ENCODE measurements around the gene CCDC92. TPM values are rescaled to one million over a fixed set of nuclear protein-coding genes. Genes with fewer than 3 reads are reported as not detected.

The CCDC92 gene
- total RNA-seq, 1 donor from 2014 or later = 4.8 TPM

DNA sequence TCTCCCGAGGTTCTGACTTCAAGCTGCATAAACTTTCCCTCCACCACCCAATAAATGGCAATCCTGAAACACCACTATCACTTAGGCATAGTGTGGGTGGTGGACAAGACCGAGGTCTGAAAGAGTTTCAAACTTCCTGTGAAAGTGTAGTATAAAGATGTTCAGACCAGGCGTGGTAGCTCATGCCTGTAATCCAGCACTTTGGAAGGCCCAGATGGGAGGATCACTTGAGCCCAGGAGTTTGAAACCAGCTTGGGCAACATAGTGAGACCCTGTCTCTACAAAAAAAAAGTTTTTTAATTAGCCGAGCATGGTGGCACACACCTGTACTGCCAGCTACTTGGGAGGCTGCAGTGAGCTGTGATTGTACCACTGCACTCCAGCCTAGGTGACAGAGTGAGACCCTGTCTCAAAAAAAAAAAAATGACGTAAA is 61.9 kb downstream of the CCDC92 start:
- H3F3A ChIP-seq (ENCODE audit: low read depth) = peaks cover 23% of the 10 kb centered on the region
- peaks cover 1% of the 10 kb centered on the region for H3K27me3 ChIP-seq
- peaks cover 3% of the 10 kb centered on the region for H3K4me1 ChIP-seq
- TF ChIP-seq EZH2 (IDR thresholded peaks at IDR 0.05) (no peak), EZH2phosphoT487 (IDR thresholded peaks at IDR 0.05) (no peak)
- TF ChIP-seq, protein P1, sequence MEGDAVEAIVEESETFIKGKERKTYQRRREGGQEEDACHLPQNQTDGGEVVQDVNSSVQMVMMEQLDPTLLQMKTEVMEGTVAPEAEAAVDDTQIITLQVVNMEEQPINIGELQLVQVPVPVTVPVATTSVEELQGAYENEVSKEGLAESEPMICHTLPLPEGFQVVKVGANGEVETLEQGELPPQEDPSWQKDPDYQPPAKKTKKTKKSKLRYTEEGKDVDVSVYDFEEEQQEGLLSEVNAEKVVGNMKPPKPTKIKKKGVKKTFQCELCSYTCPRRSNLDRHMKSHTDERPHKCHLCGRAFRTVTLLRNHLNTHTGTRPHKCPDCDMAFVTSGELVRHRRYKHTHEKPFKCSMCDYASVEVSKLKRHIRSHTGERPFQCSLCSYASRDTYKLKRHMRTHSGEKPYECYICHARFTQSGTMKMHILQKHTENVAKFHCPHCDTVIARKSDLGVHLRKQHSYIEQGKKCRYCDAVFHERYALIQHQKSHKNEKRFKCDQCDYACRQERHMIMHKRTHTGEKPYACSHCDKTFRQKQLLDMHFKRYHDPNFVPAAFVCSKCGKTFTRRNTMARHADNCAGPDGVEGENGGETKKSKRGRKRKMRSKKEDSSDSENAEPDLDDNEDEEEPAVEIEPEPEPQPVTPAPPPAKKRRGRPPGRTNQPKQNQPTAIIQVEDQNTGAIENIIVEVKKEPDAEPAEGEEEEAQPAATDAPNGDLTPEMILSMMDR (IDR thresholded peaks at IDR 0.05) = no peak
- DNase-seq (ENCODE audit: low spot score) = peak; percentile 4
- no peak overlapping the region for H3K9ac ChIP-seq
- Mint-ChIP-seq H3K36me3 (peaks cover 10% of the 10 kb centered on the region), H3K4me3 (peak overlapping the region; percentile 72), H3K9me3 (peaks cover 13% of the 10 kb centered on the region), H3K4me1 (peaks cover 28% of the 10 kb centered on the region), H3K27ac (peak overlapping the region; percentile 54), H3K27me3 (ENCODE audit: insufficient read depth, low read depth) (peaks cover 14% of the 10 kb centered on the region)
- no peak overlapping the region for H2AFZ ChIP-seq (replicated peaks)
- no peak overlapping the region for H3K4me3 ChIP-seq
- no peak overlapping the region for H3K4me2 ChIP-seq
- no peaks in the 10 kb centered on the region for H3K9me3 ChIP-seq (ENCODE audit: low read depth)
- no peak overlapping the region for H3K27ac ChIP-seq
- H3K79me2 ChIP-seq (ENCODE audit: low read depth) = no peaks in the 10 kb centered on the region
- H4K20me1 ChIP-seq (ENCODE audit: low read depth) = no peaks in the 10 kb centered on the region
- no peaks in the 10 kb centered on the region for H3K36me3 ChIP-seq

DNA sequence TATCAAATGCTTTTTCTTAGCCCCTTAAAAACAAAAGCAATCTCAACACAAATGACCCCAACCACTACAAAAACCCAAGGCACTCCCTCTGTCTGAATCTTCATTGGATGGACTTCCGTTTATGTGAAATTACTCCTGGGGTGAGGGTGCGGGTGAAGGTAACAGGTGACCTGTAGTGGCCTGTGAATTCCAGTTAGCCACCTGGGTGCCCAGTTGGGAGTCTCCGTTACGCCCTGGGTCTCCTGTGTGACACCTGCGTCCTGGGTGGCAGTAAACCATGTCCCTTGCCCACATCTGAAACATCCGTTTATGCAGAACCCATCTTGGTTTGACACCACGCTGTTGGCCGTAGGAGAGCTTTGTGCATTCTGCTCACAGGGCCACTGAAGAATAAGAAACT is 62.6 kb downstream of the CCDC92 start:
- Mint-ChIP-seq H3K4me3 (no peak overlapping the region), H3K36me3 (peaks cover 10% of the 10 kb centered on the region), H3K27me3 (ENCODE audit: insufficient read depth, low read depth) (peaks cover 13% of the 10 kb centered on the region), H3K4me1 (peaks cover 27% of the 10 kb centered on the region), H3K27ac (no peak overlapping the region), H3K9me3 (peaks cover 13% of the 10 kb centered on the region)
- Histone ChIP-seq H3K27me3 (no peaks in the 10 kb centered on the region), H3F3A (ENCODE audit: low read depth) (peaks cover 23% of the 10 kb centered on the region), H4K20me1 (ENCODE audit: low read depth) (no peaks in the 10 kb centered on the region), H3K79me2 (ENCODE audit: low read depth) (no peaks in the 10 kb centered on the region), H3K36me3 (no peaks in the 10 kb centered on the region), H3K4me2 (no peak overlapping the region), H3K4me1 (peaks cover 3% of the 10 kb centered on the region), H3K9me3 (ENCODE audit: low read depth) (no peaks in the 10 kb centered on the region), H3K4me3 (no peak overlapping the region), H3K27ac (no peak overlapping the region), H2AFZ (replicated peaks) (no peak overlapping the region), H3K9ac (no peak overlapping the region)
- TF ChIP-seq EZH2 (IDR thresholded peaks at IDR 0.05) = no peak
- TF ChIP-seq, protein P1 (IDR thresholded peaks at IDR 0.05) = no peak
- no peak for TF ChIP-seq EZH2phosphoT487 (IDR thresholded peaks at IDR 0.05)
- DNase-seq (ENCODE audit: low spot score) = no peak

DNA sequence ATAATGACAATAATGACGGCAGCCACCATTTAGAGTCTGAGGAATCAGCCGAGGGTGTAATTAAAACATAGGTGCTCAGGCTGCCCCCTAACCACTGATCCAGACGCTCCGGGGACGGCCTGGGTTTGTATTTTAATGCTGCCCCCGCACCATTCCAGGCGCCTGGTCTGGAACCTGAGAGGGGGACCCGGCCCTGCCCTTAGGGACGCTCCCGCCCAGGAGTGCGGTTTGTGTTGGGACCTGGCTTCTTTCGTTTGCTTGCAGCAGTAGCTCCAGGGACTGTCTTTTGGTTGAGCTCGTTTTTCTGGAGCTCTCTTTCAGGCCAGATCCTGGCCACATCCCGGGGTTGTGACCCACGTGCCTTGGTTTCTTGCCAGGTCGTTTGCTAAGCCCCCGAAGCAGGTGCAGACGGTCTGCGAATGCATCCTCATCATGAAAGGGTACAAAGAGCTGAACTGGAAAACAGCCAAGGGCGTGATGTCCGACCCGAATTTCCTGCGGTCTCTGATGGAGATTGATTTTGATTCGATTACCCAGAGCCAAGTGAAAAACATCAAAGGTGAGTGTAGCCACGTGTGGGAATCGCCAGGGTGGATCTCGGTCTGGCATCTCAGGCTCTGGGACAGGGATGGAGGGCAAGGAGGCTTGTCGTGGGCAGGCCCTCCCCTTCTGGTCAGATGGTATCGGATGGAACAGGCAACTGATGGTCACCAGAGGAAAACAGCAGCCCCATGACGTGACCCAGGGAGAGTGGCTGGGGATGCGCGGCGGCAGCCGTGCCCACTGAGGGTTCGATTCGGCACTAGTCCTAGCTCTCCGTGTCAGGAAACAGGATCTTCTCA is 63.5 kb downstream of the CCDC92 start:
- Histone ChIP-seq H3K9me3 (ENCODE audit: low read depth) (no peaks in the 10 kb centered on the region), H3K4me3 (no peak overlapping the region), H3K27me3 (no peaks in the 10 kb centered on the region), H3K4me2 (no peak overlapping the region), H3K4me1 (peaks cover 3% of the 10 kb centered on the region), H3F3A (ENCODE audit: low read depth) (peaks cover 23% of the 10 kb centered on the region), H3K79me2 (ENCODE audit: low read depth) (no peaks in the 10 kb centered on the region), H3K27ac (no peak overlapping the region), H4K20me1 (ENCODE audit: low read depth) (no peaks in the 10 kb centered on the region), H3K9ac (no peak overlapping the region), H3K36me3 (no peaks in the 10 kb centered on the region), H2AFZ (replicated peaks) (no peak overlapping the region)
- TF ChIP-seq, protein P1 (IDR thresholded peaks at IDR 0.05) = no peak
- TF ChIP-seq EZH2 (IDR thresholded peaks at IDR 0.05) (no peak), EZH2phosphoT487 (IDR thresholded peaks at IDR 0.05) (no peak)
- no peak for DNase-seq (ENCODE audit: low spot score)
- Mint-ChIP-seq H3K4me1 (peaks cover 27% of the 10 kb centered on the region), H3K27ac (no peak overlapping the region), H3K4me3 (no peak overlapping the region), H3K36me3 (peaks cover 10% of the 10 kb centered on the region), H3K27me3 (ENCODE audit: insufficient read depth, low read depth) (peaks cover 14% of the 10 kb centered on the region), H3K9me3 (peaks cover 13% of the 10 kb centered on the region)
